ENCODE data around the gene ATP10B. TPM values are rescaled to one million over a fixed set of nuclear protein-coding genes. Genes with fewer than 3 reads are reported as not detected.

The ATP10B gene
- total and polyA plus RNA-seq, 2 of the 8 experiments (the other 6 are each of a cell fraction or from before 2014, with no cell fraction given): 0.06 to 0.11 TPM

- TF ChIP-seq JUND (IDR thresholded peaks at IDR 0.05; ENCODE audit: low read length): no peak
- no peak for TF ChIP-seq GABPA (IDR thresholded peaks at IDR 0.05; ENCODE audit: borderline replicate concordance, insufficient read depth, low read length)
- TF ChIP-seq CBX5 (IDR thresholded peaks at IDR 0.05; ENCODE audit: low read depth, low read length): no peak
- TF ChIP-seq SUZ12 (IDR thresholded peaks at IDR 0.05; ENCODE audit: low read length): no peak
Measured at GRCh38 chr5:160793530-160793899, 58.5 kb downstream of the ATP10B start (continued).

Data from H1 (cell line).